DMS 273 (cell line): ENCODE results near the gene PRKN.
A peak's percentile ranks its signal among the peaks of the same experiment; 100 is the strongest.

Experiments used
- DNase-seq: peaks from one replicate; lab custom pipeline; 2025; ENCODE audit not compliant: unreplicated experiment; lab: John Stamatoyannopoulos, UW

Gene PRKN

DNA sequence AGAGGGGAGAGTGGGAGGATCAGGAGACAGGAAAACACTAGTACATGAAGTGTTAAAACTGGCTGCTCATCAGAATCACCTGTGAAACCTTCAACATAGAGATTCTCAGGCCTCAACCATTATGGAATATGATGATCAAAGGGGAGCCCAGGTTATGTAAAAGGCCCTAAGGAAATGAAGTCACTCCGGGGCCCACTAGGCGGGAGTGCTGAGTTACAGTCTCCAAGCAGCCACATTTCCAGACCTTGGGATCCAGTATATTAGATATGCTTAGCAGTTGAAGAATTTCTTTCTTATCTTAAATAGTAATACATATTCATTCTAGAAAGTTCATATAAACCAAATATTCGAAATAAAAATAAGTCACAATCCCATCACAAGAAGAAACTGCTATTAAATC, 476.3 kb downstream of the PRKN start:
- DNase-seq = peak; percentile 3

DNA sequence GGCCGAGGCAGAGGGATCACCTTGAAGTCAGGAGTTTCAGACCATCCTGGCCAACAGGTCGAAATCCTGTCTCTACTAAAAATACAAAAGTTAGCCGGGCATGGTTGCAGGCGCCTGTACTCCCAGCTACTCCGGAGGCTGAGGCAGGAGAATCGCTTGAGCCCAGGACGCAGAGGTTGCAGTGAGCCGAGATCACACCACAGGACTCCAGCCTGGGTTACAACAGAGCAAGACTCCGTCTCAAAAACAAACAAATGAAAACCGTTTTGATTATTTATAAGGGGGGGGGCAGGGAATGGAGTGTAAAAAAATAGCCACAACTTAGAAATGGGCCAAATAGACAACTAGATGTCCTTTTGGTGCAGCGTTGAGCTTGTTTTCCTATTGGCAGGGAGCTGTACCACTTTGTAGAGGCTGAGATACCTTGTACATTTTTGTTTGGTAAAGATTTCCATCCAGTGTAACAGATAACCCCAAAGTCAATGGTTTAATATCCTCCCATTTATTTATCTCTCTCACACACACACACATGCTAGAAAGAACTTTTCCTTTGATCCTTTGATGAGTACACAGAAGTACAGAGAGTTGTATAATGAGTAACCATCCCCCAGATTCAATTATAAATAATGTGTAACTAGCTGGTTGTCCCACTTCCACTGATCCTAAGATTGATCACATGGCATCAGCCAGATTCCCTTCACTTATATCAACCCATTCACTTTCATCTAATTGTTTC, 477.5 kb downstream of the PRKN start:
- no peak for DNase-seq

- no peak for DNase-seq
Observed at GRCh38 chr6:162245830-162246420, 481.6 kb downstream of the PRKN start.

- DNase-seq = no peak
Observed at GRCh38 chr6:162244031-162244430, 483.5 kb downstream of the PRKN start.

- DNase-seq = no peak
Observed at GRCh38 chr6:162242915-162243314, 484.7 kb downstream of the PRKN start.

DNA sequence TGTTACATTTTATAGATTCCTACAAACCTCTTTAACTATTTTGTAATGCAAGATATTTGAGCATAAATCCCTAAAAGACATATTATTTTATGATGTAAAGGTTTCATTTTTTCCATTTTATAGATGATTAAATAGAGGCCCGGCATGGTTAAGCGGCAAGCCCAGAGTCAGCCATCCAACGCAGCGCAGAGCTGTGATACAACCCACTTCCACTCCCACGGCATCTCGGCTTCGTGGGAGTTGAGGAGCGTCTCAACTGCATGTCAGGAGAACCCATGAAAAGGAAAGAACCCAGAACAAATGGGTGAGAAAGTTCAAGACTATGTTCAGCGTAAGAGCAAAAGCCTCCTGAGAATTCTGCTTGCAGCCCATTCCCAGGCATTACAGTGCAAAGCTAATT, 488.2 kb downstream of the PRKN start:
- no peak for DNase-seq

DNA sequence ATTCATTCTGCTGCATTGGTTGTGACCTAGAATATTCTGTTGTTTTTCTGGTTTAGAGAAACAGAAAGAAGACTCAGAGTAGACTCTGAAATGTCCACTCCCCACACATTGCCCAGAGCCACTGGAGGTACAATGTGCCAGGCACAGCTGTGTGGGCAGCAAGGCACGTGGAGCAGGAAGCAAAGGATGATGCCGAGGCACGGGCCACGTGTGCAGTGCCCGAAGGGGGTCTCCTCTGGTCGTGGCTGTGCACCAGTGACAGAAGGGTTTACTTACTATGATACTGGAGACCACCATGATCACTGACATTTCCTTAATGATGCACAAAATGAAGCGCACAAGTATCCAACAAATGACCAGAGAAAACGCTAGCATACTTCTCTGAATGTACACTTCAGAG, 488.9 kb downstream of the PRKN start:
- no peak for DNase-seq

- no peak for DNase-seq
Observed at GRCh38 chr6:162237331-162237730, 490.2 kb downstream of the PRKN start.

- no peak for DNase-seq
Observed at GRCh38 chr6:162234631-162235030, 492.9 kb downstream of the PRKN start.

GRCh38 chr6:162230147-162230752, 497.3 kb downstream of the PRKN start:
- no peak for DNase-seq

GRCh38 chr6:162229093-162229492, 498.5 kb downstream of the PRKN start:
- no peak for DNase-seq

- DNase-seq = no peak
Observed at GRCh38 chr6:162226803-162227202, 500.8 kb downstream of the PRKN start.

GRCh38 chr6:162222521-162222920, 505.0 kb downstream of the PRKN start:
- DNase-seq = no peak

- no peak for DNase-seq
Observed at GRCh38 chr6:162220876-162221275, 506.7 kb downstream of the PRKN start.

- no peak for DNase-seq
Observed at GRCh38 chr6:162219266-162219665, 508.3 kb downstream of the PRKN start.

GRCh38 chr6:162217811-162218493, 509.6 kb downstream of the PRKN start:
- no peak for DNase-seq

DNA sequence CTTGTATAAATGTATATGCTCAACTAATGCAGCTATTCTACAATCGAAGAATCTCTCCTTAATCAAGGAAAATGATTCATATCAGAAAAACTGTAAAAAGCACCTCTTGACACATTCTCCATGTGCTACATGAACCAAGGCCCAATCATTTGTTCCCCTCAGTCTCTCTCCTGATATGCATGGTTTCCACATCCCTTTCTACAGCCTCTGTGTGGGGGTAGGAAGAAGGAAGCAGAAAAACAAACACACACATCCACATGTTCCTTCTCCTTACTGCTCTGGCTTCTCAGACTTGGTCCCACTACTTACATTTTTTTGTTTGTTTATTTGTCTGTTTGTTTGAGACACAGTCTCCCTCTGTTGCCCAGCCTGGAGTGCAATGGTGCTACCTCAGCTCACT, 510.5 kb downstream of the PRKN start:
- DNase-seq = no peak

- no peak for DNase-seq
Observed at GRCh38 chr6:162211777-162212176, 515.8 kb downstream of the PRKN start.

DNA sequence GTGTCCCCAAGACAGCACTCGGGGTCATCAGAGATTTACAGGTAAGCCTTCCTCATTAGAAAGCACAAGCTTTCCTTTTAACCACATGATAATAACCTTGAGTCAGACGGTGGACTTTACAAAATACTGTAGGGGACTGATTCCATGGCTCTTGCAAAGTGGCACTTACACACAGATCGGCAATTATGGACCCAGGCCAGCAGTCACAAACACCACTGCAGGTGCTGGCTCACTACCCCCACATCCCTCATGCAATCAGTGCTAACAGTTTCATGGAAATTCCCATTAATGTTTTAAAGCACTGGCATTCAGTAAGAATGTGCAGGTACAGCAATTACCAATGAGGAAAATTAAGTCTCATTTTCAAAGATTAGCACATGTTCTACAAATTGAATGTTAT, 516.5 kb downstream of the PRKN start:
- DNase-seq = no peak

GRCh38 chr6:162203287-162203686, 524.3 kb downstream of the PRKN start:
- no peak for DNase-seq

- DNase-seq = no peak
Observed at GRCh38 chr6:162200945-162201690, 526.4 kb downstream of the PRKN start.
